ENCODE data around the gene TP73.

TP73 gene

DNA sequence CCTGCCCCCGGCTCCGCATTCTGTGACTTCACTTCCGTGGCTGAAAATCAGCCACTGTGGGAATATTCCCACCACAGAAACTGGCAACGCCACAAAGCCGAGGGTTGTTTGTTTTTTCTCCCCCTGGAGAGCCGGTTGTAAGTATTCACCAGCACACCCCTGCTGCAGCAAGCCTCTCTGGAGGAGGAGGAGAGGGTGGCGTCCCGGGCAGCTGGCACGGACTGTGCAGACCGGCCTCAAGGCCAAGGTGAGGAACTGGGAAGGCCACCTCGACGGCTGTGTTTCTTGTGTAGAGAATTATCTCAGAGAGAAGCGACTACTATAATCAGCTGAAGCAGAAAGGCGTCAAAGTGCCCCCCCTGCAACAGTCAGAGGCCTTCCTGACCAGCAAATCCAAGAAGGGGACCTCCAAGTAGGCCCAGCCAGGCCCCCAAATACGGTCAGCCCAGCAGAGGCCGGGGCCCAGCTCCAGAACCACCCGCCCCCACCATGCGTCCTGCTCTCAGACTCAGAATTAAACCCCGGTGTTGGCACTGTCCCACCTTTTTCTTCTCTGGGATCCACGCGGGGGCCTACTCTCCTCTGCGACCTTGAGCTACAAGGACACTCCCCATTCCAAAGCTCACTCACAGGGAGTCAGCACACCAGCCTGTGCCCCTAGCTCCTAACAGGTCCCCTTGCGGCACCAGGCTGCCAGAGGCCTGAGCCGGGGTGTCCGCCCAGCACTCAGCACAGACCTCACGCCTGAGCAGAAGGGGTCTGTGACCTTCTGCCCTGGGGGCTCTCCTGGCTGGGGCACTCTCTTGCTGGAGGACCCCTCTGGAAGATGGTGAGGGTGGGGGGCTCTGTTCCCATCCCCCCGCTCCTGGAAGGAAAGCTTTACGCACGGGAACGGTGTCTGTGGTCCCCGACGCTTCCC is 119.1 kb downstream of the TP73 start:
- DNase-seq = no peak

DNA sequence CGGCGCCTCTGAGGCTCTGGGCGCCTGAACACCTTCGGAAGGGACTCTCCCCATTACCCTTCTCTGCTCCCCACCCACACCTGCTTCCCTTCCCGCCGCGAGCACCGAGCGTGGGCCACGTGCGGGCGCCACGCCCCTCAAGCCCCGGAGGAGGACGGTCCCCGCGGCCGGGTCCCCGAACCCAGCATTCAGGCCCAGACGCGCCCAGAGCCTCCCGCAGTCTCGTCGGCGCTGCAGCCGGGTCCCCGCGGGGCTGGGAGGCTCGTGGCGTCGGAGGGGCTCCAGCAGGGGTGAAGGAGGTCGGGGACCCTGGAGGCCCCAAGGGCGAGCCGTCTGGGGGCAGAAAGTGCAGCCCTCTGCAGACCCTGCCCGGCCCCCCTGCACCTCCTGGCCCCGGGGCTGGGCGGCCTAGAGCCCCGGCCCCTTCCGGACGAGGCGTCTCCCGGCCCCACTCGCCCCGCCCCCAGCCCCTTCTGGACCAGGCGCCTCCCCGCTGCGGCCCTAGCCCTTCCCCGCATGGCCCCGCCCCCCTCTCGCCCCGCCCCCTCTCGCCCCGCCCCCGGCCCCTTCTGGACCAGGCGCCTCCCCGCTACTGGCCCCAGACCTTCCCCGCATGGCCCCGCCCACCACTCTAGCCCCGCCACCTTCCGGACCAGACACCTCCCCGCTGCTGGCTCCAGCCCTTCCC is 119.9 kb downstream of the TP73 start:
- DNase-seq = no peak

DNA sequence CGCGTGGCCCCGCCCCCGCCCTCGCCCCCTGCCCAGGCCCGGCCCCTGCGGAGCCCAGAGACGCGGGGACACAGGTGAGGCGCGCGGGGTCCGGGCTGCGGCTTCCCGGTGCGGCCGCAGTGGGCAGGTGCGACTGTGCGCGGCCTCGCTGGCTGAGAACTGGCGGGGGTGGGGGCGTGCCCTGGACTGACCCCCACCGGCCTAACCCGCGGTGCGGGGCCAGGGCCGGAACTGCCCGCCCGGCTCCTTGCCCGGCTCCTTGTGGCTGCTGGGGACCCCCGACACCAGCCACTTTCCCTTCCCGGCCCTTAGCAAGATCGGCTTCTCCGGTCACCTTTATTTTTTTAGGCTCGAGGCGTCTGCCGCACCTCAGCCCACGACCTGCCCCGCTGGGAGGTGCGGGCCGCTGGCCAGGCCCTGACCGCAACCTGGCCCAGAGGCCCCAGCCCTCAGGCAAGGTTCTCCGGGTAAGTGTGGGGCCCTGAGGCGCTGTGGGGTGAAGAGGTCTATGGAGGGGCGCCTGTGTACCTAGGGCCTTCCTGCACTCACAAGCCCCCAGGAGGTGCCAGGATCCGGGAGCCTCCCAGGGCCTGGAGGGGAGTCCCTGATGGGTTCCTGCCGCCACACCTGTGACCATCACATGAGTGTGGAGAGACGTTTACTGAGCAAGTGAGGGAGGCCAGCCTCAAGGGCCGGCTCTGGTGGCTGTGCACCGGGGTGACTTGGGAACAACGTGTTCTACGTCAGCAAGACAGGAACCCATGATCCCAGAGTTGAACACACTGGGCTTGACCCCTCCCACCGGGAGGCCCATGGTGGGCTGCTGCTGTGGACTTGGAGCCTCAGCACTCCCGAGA is 120.6 kb downstream of the TP73 start, which contains the start of gene SMIM1:
SMIM1 (plus strand) TSS at position 35 of the 857 bp plus-strand sequence. CDS start 2,625 bp downstream, outside the sequence.
- DNase-seq = no peak

DNA sequence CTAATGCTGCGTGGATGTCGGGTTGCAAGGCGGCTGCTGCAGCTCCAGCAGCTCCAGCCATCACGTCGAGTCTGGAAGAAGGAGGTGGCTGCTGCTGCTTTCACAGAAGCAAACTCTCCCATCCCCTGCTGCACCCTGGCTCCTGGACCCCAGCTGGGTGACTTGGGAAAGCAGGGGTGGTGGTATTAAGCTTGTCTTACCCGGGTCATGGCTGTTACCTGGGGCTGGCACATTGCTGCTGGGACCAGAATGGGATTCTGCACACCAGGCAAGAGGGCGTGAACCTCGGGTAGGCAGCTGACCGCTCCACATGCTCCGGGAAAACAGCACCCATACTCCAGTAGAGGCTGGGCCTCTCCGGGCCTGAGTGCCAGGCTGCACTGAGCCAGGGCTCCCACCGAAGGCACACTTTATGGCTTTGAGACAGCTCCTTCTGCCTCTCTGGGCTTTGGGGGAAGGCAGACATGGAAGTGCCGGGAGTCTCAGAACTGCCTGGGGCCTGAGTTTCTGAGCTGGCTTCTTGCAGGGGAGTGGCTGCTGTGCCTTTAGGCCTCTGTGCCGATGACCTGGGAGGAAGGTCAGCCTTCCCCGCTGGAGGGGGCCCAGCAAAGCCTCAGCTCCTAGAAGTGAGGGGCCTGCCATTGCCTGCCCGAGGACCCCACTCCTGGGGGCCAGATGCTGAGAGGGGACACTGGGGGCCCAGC is 121.4 kb downstream of the TP73 start:
- DNase-seq = no peak

DNA sequence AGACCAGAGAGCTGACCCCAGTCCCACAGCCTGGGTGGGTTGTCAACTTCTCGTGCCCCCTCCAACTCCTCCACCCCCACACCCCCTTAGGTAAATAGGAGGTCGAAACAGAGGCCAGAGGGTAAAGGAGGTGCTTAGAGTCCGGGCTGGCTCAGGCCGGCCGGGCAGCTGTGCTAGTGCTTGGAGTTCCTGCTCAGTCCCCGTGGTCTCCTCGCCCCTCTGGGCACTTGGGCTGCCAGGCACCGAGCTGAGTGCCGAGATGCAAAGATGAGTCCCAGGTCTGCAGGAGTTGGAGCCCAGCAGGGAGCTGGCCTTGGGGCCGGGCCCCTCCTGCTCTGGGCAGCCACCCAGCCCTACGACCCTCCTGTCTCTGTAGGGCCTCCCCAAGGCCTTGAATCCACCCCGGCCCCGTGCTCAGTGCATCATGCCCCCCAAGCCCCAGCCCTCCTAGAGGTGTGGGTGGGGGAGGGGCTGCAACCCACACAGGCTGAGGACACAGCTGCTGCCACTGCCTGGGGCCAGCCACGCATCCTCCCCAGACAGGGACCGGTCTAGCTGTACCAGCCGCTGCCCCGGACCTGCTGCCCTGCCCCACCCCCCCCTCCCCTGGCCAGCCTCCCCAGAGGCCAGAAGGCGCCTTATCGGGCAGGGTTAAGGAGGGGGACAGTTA is 122.1 kb downstream of the TP73 start:
- no peak for DNase-seq

DNA sequence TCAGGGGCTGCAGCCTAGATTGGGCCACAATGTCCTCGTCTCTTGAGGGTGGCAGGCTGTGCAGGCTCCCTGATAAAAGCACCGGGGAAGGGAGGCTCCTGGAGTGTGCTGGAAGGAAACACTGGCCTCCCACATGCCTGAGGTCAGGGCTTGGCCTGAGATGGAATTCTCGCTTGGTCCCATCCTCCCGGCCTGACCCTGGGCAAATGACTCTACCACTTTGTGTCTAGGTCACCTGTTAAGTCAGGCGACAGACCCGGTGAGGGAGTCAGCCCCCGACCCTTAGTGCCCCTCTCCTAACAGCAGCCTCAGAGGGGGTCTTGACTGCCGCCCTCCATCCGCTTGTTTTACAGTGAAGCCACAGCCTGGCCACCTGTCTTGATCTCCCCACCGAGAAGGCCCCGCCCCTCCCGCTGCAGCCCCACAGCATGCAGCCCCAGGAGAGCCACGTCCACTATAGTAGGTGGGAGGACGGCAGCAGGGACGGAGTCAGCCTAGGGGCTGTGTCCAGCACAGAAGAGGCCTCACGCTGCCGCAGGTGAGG is 122.7 kb downstream of the TP73 start:
- no peak for DNase-seq

DNA sequence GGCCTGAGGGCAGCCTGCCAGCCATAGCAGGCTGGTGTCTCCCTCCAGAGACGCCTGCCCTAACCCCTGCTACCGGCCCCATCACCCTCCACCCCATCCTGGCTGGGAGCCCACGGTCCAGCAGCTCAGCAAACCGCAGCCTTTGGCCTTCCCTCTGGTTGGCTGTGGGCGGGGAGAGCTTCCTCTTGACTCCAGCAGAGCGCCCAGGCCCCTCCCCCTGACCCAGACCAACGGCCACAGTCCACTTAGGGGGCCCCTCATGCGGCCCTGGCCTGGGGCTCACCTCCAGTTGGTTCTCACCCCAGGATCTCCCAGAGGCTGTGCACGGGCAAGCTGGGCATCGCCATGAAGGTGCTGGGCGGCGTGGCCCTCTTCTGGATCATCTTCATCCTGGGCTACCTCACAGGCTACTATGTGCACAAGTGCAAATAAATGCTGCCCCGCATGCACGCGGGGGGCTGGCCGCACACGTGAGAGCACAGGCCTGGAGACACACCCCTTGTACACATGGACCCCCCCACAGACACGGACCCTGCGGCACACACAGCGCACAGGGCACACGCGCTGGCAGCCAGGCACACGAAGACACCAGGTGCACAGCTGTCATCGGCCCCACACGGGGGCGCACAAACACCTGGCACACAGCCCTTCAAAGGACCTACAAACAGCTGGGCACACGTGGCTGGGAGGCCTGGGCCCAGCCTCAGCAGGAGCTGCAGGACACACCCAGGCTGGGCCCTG is 123.3 kb downstream of the TP73 start:
- no peak for DNase-seq

DNA sequence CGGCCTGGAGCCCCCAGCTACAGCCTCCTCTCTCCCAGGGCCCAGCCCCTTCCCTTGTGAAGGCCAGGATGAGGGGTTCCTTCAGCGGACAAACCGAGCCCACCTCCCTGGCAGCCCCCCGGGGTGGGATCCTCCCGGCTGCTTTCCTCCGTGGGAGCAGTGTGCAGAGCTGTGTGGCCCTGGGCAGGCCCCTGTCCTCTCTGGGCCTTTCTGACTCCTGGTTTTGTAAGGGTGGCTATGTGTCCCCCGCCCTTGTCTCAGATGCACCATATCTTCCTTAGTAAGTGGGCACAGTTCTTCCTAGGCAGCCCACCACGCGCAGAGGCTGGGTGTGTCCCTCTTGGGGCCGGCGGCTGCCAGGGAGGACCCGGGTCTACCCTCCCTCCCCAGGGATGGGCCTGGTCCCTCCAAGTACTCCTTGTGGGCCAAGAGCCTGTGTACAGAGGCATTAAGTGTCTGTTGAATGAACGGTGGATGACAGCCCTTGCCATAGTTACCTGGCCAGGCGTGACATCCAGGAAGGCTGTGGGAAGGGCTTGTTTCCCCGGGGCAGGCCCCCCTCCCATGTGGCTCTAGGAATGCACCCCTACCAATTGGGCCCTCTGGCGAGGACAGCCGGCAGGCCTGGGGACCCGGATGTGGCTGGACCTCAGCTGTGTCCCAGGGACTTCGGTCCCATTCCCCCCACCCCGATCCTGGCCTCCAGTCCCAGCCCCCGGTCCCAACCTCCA is 124.1 kb downstream of the TP73 start:
- DNase-seq = no peak

DNA sequence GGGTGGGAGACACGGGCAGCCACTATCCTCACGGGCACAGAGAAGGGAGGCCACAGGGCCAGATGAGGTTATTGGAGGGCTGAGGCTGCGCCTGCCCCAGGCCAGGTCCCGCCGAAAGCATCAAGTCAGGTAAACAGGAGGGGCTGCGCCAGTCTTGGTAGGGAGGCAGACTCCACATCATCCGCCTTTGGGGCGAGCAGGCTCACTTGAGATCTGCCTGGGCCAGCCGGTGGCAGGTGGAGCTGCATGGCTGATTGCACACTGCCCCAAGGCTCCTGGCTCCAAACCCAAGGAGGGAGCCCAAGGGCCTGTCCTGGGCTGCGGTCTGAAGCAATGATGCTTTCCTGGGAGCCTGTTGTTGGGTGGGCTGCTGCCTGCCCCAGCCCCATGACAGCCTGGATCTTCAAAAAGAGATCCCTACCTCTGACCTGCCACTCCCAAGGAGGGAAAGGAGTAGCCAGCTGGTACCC is 124.8 kb downstream of the TP73 start:
- DNase-seq = no peak

DNA sequence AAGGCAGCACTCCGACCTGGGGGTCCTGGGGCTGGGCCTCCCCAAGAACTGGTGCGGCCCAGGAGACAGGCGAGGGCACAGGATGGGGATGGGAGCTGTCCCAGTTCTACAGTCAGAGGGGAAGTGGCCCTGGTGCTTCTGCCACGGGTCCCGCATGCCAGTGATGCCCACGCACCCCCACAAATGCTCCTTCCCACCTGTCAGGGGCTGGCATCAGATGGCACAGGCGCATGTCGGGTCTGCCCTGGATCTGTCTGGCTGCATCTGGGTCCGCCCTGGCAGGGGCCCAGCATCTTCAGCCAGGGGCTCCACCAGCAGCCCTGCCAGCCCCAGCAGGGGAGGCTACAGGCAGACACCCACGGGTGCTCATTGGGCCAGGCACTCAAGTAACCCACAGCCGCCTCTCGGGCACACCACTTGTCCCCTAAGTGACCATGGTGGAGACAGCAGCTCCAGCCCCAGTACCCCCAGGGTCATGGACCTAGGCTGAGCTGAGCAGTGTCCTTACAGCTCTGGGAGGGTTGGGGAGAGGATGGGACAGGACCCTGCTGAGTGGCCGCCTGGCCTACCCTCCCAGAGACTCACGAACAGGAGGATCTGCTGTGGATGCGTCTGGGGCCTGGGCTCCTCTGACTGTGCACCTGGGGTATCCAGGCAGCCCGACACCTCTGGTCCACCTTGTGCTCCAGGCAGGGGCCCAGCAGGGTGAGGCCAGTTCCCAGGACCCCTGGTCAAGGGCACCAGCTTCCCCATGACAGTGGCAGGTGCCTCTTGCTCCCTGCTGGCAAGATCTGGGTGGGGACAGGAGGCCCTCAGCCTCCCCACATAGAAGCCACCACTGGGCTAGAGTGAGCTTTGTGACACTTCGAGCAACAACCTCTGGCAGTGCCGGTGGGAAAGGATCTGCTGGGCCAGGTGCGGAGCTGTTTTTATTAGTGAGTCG is 125.6 kb downstream of the TP73 start:
- DNase-seq = no peak

DNA sequence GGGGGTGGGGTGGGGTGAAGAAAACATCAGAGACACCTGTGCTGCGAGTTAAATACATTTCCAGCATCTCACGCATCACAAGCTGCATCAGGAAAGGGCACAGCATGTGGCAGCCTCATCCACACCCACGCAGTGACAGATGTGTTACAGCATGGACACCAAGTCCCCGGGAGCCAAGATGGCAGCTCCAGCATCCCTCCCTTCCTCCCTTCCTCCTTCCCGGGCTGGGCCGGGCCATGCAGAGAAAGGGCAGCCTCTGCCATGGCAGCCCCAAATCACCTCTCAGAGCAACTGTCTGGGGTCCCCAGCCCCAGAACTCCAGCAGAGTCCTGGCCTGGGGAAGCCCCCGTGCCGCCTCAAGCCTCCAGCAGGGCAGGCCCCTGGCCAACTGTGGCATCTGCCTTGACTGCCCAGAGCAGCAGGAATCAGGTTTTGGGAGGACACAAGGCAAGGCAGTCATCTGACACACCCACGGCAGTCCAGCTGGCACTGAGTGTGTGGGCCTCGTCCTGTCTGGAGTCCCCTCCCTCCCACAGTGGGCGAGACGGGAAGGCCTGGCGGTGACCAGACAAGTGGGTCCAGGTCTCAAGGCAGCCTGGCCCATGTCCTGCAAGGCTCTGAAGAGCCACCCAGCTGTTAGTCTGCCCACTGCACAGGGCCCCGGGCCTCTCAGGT is 126.4 kb downstream of the TP73 start:
- no peak for DNase-seq

DNA sequence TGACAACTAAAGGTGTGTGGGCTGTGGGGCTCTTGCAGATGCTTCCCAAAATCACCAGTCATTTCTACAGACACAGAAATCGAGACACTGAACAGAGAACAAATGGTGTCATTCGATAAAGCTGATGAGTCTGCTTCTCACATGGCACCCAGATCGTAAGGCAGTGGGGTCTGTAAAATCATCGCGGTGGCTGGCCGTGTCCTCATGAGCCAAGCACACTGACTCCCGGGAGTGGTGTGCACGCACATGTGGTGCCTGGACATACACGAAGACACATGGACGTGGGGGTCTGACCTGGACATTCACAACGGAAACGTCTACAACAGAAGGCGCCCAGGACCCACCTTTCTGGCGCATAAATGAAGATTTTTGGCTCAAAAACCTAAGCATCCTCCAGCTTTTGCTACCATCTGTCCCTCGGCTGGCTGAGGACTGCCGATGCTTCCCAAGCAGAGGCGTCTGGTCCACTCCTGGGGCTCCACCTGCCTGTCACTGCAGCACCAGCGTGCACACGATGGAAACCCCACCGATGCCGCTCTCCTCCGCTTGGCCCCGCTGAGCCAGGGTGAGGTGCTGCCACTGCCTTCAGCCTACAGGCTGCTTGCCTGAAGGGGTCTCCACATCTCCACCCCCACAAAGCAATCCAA is 127.1 kb downstream of the TP73 start:
- no peak for DNase-seq

DNA sequence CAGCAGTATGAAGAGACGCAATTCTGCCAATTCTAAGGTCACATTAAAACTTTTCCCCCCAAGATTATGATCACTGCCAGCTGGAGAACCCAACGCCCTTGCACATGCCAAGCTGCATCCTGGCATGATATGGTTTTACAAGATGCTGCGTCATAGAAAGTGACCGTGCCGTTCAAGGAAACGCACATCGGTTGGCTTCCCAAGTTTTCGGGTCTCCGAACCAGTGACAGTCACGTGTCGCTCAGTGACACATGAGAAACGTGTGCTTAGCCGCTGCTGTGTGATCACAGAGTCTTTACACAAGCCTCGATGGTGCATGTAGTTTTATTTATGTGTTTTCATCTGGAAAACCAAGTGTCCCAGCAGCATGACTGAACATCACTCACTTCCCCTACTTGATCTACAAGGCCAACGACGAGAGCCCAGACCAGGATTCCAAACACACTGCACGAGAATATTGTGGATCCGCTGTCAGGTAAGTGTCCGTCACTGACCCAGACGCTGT is 127.6 kb downstream of the TP73 start:
- no peak for DNase-seq

DNA sequence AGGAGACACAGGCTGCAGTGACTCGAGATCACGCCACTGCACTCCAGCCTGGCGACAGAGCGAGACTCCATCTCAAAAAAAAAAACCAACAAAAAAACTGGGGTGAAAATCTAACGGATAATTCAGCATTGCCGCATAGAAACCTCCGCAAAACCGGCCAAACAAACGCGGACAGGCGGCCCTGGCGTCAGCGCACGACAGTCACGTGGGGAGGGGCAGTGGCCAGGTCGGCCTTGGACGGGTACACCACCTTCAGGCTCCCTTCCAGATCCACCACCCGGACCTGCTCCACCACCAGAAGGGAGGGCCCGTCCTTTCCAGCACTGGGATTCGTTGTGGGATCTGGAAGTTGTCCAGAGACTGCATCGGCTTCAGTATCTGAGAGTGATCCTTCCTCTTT is 128.6 kb downstream of the TP73 start:
- no peak for DNase-seq

DNA sequence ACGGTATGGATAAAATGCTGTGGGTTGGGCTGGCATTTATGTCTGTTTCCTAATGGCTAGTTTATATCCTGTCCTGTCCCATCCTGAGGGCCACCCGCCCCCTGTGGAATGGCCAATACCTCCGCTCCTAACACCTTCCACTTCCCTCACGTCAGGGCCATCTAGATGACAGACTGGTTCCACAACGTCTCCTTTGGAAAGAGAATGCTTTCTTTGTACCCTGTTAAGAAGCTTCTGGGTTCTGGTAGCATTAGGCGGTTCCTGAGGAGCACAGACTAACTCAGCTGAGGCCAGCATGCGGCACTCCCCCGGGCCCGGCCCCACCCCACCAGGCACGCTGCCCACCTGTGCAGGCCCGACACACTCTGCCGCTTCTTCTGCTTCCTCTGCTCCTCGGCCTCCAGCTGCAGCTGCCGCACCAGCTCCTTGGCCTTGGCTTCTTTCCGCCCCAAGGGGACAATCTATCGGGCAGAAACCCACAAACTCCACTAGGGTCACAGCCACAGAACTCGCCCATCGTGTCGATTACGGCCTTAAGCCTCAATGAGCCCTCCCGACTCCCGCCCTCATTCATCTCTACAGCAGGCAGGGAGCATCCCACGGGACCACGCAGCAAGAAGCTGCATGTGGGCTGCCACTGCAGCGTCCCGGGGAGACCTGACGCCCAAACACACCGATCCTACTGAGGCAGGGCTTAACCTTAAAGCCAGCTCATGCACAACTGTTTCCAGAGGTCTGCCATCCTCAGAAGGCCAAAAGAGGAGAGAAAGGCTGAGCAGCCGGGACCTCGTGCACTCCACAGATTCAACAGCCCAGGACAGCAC is 131.5 kb downstream of the TP73 start:
- DNase-seq = no peak

DNA sequence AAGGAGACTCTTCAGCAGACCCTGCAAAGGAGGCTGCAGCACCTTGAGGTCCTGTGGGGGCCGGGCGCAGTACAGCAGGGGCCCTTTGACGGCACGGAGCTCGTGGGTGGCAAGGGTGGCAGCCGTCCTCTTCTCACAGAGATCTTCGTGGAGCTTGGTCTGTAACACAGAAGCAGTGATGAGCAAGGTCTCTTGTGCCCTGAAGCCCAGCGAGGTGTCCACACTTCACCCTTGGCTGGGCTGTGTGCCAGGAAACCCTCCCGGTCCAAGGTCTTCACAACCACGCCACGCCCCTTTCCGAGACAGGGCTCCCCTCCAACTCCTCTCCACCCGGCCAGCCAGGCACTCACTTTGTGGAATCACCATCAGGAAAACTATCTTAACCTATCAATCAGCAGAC is 132.7 kb downstream of the TP73 start:
- DNase-seq = no peak

Measured in SIG-M5 (cell line).